HUES48 (cell line): ENCODE data around the gene MARCHF5.
A peak's percentile ranks its signal among the peaks of the same experiment; 100 is the strongest.

Experiments
- H3K27ac ChIP-seq: one replicate; pipeline ENCODE4 v1.7.0; 2013; ENCODE audit warnings: low read depth, low read length, inconsistent platforms
- H3K27me3 ChIP-seq: 2 replicates; pipeline ENCODE4 v1.6.1; 2013; ENCODE audit warnings: mild to moderate bottlenecking, low read length; ENCODE audit not compliant: control insufficient read depth, insufficient read depth
- H3K36me3 ChIP-seq: 2 replicates; pipeline ENCODE4 v1.6.1; 2013; ENCODE audit warnings: low read length; ENCODE audit not compliant: control insufficient read depth, insufficient read depth
- H3K4me1 ChIP-seq: 2 replicates; pipeline ENCODE4 v1.6.1; 2013; ENCODE audit warnings: mild to moderate bottlenecking, low read length; ENCODE audit not compliant: control insufficient read depth, insufficient read depth
- H3K4me3 ChIP-seq: 2 replicates; pipeline ENCODE4 v1.5.1; 2013; ENCODE audit warnings: mild to moderate bottlenecking, low read depth, low read length
- H3K9ac ChIP-seq: 2 replicates; pipeline ENCODE4 v1.6.1; 2013; ENCODE audit warnings: mild to moderate bottlenecking, low read depth, low read length, moderate library complexity
- H3K9me3 ChIP-seq: 2 replicates; pipeline ENCODE4 v1.6.1; 2013; ENCODE audit warnings: low read length; ENCODE audit not compliant: control insufficient read depth, insufficient read depth

The MARCHF5 gene, protein sequence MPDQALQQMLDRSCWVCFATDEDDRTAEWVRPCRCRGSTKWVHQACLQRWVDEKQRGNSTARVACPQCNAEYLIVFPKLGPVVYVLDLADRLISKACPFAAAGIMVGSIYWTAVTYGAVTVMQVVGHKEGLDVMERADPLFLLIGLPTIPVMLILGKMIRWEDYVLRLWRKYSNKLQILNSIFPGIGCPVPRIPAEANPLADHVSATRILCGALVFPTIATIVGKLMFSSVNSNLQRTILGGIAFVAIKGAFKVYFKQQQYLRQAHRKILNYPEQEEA

DNA sequence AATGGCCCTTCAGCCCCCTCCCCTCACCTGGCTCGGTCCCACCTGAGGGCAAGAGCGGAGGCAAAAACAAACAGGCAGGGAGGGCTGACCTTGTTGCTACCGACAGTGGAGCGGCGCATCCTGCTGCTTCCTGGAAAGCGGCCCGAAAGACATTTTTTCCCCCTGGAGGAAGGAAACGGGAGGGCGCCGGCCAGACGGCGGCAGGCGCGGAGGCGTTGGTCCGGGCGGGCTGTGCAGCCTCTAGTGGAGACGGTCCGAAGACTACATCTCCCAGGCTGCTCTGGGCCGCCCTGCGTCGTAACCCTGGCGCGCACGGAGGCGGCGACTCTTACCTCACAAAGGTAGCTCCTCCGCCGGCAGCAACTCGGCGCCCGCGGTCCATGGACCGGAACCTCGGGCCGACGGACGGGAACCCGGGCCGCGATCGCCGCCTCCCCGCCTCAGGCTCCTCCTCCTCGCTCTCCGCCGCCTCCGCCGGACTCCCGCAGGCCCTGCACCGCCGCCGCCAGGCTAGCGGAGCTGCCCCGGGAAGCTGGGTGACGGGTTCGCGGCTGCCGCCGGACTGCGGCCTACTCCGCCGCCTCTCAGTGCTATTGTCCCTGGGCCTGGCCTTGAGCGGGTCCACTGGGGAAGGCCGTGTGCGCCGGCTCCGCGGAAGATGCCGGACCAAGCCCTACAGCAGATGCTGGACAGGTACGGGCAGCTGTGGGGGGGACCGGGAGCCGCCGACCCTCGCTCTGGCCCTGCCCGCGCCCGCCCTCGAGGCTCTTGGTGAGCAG is at the start of gene MARCHF5, which contains the start of gene CPEB3:
MARCHF5 (plus strand) TSS at position 331 of the 779 bp plus-strand sequence; CDS start at position 659, 328 bp downstream.
CPEB3 (minus strand) TSS at position 242 of the 779 bp plus-strand sequence. CDS start 50,728 bp downstream, outside the sequence.
- Histone ChIP-seq H3K4me3 (peak within 1 kb of the TSS; percentile 71), H3K36me3 (peaks cover 12% of the 10 kb centered on the region), H3K27me3 (no peaks in the 10 kb centered on the region), H3K9ac (peak within 1 kb of the TSS; percentile 92), H3K9me3 (no peaks in the 10 kb centered on the region), H3K27ac (peak within 1 kb of the TSS; percentile 89), H3K4me1 (0 out of 2 replicates have a peak, but pooled peaks cover 7% of the 10 kb centered on the region)

DNA sequence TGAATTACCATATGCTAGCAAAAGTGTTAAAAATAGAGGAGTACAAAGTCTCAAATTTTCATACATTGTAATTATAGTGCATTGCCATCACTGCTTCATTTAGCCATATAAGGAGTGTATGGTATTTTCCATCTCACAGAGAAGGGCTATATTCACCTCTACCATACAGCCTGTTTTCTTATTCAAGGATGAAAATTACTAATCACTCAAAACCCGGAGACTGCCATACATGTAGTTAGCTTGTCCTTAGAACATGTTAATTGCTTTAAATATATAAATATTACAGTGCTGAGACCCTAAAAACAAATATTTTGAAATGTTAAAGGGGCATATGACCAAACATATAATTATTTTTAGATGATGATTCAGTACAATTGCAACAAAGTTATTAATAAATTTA is 49.5 kb upstream of the MARCHF5 start:
- peaks cover 29% of the 10 kb centered on the region; the same call in 1 of the 2 replicates for H3K4me1 ChIP-seq
- H3K4me3 ChIP-seq = peak overlapping the region; percentile 65
- no peaks in the 10 kb centered on the region for H3K9me3 ChIP-seq
- H3K9ac ChIP-seq = no peak overlapping the region
- H3K36me3 ChIP-seq = no peaks in the 10 kb centered on the region
- H3K27ac ChIP-seq = peak overlapping the region; percentile 79
- peaks cover 41% of the 10 kb centered on the region for H3K27me3 ChIP-seq

DNA sequence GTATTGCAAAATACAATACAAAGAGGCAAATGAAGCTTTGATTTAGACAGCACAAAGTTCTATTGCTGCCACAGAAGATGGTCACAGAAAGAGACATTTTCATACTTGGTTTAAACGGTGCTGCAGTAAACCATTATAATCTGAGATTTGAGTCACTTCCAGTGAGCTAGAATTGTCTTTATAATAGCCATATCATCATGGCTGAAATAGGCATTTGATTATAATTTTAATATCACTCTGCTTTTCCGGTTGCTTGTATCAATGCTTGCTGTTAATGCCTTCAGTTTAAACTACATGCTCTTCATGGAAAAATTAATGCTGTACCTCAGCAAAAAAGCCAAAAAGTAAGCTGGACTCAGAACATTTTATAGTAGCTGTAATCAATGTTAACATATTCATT is 48.6 kb upstream of the MARCHF5 start:
- Histone ChIP-seq H3K27ac (no peak overlapping the region), H3K4me3 (no peak overlapping the region), H3K4me1 (peaks cover 29% of the 10 kb centered on the region; the same call in 1 of the 2 replicates), H3K27me3 (peaks cover 39% of the 10 kb centered on the region), H3K36me3 (no peaks in the 10 kb centered on the region), H3K9me3 (no peaks in the 10 kb centered on the region), H3K9ac (no peak overlapping the region)

DNA sequence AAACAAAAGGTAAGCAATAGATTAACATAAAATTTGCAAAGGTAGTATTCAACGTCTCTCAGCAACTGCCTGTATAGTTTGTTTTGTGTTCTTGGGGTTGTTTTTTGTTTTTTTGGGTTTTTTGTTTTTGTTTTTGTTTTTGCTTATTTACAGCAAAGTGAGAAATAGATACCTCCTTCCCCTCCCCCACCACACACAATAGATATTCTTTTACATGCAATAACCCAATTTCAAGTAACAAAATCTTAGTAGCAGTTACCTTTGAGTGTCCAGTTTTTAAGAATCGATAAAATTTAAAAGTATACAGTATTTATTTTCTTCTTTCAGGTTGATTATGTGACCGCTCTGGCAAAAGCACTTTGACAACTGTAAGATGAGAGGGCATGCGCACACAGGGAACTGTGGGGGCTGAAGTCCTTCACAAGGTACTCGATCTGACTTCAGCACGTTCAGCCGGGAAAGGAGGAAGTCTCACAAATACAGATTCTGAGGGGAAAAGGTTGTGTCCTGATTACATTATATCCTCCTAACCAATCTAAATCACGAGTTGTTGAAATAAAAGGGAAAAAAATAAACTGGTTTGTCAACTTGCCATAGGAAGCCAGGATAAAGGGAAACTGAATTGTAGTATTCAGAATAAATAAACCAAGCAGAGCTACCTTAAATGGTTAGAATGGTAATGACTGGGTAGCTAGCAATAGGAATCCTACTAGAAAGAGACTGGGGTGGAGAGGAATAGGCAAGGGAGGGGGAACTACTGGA is 47.9 kb upstream of the MARCHF5 start:
- H3K4me1 ChIP-seq = peaks cover 28% of the 10 kb centered on the region; the same call in 1 of the 2 replicates
- no peaks in the 10 kb centered on the region for H3K9me3 ChIP-seq
- peak overlapping the region; percentile 31 for H3K27ac ChIP-seq
- H3K4me3 ChIP-seq = peak overlapping the region; percentile 56
- H3K9ac ChIP-seq = peak overlapping the region; percentile 42
- H3K36me3 ChIP-seq = no peaks in the 10 kb centered on the region
- H3K27me3 ChIP-seq = peaks cover 31% of the 10 kb centered on the region

DNA sequence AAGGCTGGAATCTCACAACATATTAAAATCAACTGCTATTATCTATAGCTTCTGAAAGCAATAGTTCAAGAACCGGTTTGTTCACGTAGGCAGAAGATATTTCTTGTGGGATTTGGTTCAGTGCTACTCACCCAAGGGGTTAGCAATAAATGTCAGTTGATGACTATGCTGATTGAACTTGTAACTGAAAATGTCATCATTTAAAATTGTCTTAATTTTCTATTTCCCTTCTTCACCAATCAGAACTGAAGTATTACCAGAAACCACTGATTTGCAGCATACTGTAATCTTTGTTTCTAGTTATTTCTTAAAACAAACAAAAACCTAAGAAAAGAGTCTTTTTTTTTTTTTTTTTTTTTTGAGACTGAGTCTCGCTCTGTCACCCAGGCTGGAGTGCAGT is 46.2 kb upstream of the MARCHF5 start:
- no peaks in the 10 kb centered on the region for H3K9me3 ChIP-seq
- H3K27me3 ChIP-seq = peaks cover 14% of the 10 kb centered on the region
- no peak overlapping the region for H3K4me3 ChIP-seq
- H3K36me3 ChIP-seq = no peaks in the 10 kb centered on the region
- H3K9ac ChIP-seq = no peak overlapping the region
- H3K27ac ChIP-seq = no peak overlapping the region
- H3K4me1 ChIP-seq = peaks cover 18% of the 10 kb centered on the region; the same call in 1 of the 2 replicates

DNA sequence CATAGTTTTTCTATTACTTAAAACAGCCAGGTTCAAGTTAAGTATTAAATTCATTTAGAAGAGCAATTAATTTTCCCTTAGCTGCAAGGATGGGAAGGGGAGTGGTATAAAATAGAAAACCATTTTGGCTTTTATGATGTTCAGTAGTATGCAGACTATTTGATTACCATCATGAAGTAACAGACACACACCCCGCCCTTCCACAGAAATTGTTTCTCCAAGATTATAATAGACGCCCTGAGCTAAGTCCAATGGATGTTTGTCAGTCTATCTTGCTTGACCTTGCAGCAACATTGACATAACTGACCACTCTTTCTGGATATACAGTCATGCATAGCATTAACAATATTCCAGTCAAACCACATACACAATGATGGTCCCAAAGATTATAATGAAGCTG is 42.4 kb upstream of the MARCHF5 start:
- no peak overlapping the region for H3K9ac ChIP-seq
- H3K9me3 ChIP-seq = no peaks in the 10 kb centered on the region
- no peaks in the 10 kb centered on the region for H3K27me3 ChIP-seq
- H3K4me1 ChIP-seq = peaks cover 2% of the 10 kb centered on the region; the same call in 1 of the 2 replicates
- no peak overlapping the region for H3K4me3 ChIP-seq
- no peaks in the 10 kb centered on the region for H3K36me3 ChIP-seq
- no peak overlapping the region for H3K27ac ChIP-seq

DNA sequence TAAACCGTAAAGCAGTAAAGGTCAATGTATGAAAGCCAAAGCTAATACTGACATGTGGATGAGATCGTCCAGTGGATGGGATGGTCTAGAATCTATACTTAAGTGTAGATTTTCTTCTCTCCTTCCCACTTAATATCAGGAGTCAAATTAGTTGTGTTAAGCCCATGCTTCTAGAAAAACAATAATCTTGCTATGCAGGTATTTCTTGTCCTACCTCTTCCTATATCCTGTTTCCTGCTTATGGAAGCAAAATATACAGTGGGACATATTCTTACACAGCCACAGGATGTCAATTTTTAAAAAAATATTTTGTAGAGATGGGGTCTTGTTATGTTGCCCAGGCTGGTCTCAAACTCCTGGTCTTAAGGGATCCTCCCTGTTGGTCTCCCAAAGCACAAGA is 27.6 kb upstream of the MARCHF5 start:
- Histone ChIP-seq H3K9ac (no peak overlapping the region), H3K27ac (no peak overlapping the region), H3K9me3 (no peaks in the 10 kb centered on the region), H3K4me1 (no peaks in the 10 kb centered on the region), H3K4me3 (no peak overlapping the region), H3K27me3 (no peaks in the 10 kb centered on the region), H3K36me3 (no peaks in the 10 kb centered on the region)

DNA sequence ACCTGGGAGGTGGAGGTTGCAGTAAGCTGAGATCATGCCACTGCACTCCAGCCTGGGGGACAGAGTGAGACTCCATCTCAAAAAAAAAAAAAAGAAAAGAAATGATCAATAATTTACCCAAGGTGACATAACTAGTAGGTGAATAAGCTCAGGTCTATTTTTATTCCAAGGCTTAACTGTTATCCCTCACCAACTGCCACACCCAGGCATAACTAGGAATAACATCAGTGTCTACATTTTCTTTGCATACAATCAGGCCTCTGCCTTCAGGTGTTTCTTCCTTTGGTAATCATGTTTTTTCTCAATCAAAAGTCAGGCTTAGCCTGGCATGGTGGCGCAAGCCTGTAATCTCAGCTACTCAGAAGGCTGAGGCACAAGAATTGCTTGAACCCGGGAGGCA is 26.7 kb upstream of the MARCHF5 start:
- Histone ChIP-seq H3K9me3 (no peaks in the 10 kb centered on the region), H3K36me3 (no peaks in the 10 kb centered on the region), H3K9ac (no peak overlapping the region), H3K4me3 (no peak overlapping the region), H3K4me1 (no peaks in the 10 kb centered on the region), H3K27ac (no peak overlapping the region), H3K27me3 (no peaks in the 10 kb centered on the region)

DNA sequence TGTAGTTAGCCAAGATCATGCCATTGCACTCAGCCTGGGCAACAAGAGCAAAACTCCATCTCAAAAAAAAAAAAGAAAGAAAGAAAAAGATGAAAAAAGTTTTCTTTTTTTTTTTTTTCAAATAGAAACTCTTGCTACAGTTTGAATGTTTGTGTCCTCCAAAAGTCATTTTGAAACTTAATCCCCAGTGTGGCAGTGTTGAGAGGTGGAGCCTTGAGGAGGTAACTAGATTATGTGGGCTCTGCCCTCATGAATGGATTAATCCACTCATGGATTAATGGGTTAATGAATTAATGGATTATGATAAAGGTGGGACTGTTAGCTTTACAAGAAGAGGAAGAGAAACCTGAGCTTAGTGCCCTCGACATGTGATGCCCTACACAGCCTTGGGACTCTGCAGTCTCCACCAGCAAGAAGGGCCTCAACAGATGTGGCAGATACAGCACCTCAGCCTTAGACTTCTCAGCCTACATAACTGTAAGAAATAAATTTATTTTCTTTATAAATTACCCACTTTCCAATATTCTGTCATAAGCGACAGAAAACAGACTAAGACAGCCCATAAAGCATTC is 25.2 kb upstream of the MARCHF5 start:
- H3K27ac ChIP-seq = no peak overlapping the region
- H3K36me3 ChIP-seq = no peaks in the 10 kb centered on the region
- no peak overlapping the region for H3K9ac ChIP-seq
- no peak overlapping the region for H3K4me3 ChIP-seq
- no peaks in the 10 kb centered on the region for H3K9me3 ChIP-seq
- no peaks in the 10 kb centered on the region for H3K27me3 ChIP-seq
- no peaks in the 10 kb centered on the region for H3K4me1 ChIP-seq

DNA sequence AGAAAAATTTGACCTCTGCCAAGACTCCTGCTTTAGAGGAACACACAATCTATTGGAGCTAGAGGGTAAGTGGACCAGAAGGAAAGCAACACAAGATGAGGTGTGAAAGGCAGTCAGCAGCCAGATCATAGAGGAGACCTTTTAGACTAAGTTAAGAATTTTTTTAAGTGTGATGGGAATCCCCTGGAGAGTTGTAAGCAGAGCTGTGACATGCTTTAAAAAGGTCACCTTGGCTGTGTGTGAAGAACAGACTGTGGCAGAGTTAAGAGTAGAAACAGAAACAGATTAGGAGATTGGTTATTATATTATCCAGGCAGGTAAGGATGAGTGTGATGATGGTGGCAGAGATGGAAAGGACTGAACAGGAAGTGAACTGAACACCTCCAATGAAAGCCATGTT is 23.6 kb upstream of the MARCHF5 start:
- Histone ChIP-seq H3K36me3 (no peaks in the 10 kb centered on the region), H3K27ac (no peak overlapping the region), H3K9ac (no peak overlapping the region), H3K9me3 (no peaks in the 10 kb centered on the region), H3K4me3 (no peak overlapping the region), H3K4me1 (no peaks in the 10 kb centered on the region), H3K27me3 (no peaks in the 10 kb centered on the region)
